Measurements from ENCODE around the gene DNAJC17.
A peak's percentile ranks its signal among the peaks of the same experiment; 100 is the strongest.

DNAJC17 gene

GRCh38 chr15:40743921-40744814 is 63.1 kb downstream of the DNAJC17 start:
- Histone ChIP-seq H3K9me3 (ENCODE audit: control insufficient read depth, low read depth, low read length) (no peaks in the 10 kb centered on the region), H3K4me1 (ENCODE audit: control insufficient read depth, low read depth, low read length) (peaks cover 15% of the 10 kb centered on the region), H3K36me3 (ENCODE audit: control insufficient read depth, low read depth, low read length) (peaks cover 3% of the 10 kb centered on the region), H3K27ac (ENCODE audit: low read length) (no peak overlapping the region), H3K9ac (ENCODE audit: low read length) (no peak overlapping the region), H3K27me3 (ENCODE audit: control insufficient read depth, insufficient read depth, low read length) (no peaks in the 10 kb centered on the region), H3K4me3 (ENCODE audit: low read length) (no peak overlapping the region)

- Histone ChIP-seq H3K9me3 (ENCODE audit: control insufficient read depth, low read depth, low read length) (no peaks in the 10 kb centered on the region), H3K4me3 (ENCODE audit: low read length) (no peak overlapping the region), H3K27me3 (ENCODE audit: control insufficient read depth, insufficient read depth, low read length) (no peaks in the 10 kb centered on the region), H3K27ac (ENCODE audit: low read length) (no peak overlapping the region), H3K4me1 (ENCODE audit: control insufficient read depth, low read depth, low read length) (peaks cover 22% of the 10 kb centered on the region), H3K9ac (ENCODE audit: low read length) (no peak overlapping the region), H3K36me3 (ENCODE audit: control insufficient read depth, low read depth, low read length) (peaks cover 3% of the 10 kb centered on the region)
Observed at GRCh38 chr15:40743485-40743901, 63.8 kb downstream of the DNAJC17 start.

GRCh38 chr15:40739854-40740253 is 67.4 kb downstream of the DNAJC17 start:
- H3K4me1 ChIP-seq (ENCODE audit: control insufficient read depth, low read depth, low read length) = peaks cover 29% of the 10 kb centered on the region
- peak overlapping the region; percentile 29 for H3K27ac ChIP-seq (ENCODE audit: low read length)
- H3K36me3 ChIP-seq (ENCODE audit: control insufficient read depth, low read depth, low read length) = peaks cover 31% of the 10 kb centered on the region

GRCh38 chr15:40739047-40739446 is 68.2 kb downstream of the DNAJC17 start:
- Histone ChIP-seq H3K9me3 (ENCODE audit: control insufficient read depth, low read depth, low read length) (no peaks in the 10 kb centered on the region), H3K27ac (ENCODE audit: low read length) (peak overlapping the region; percentile 29), H3K9ac (ENCODE audit: low read length) (no peak overlapping the region), H3K4me1 (ENCODE audit: control insufficient read depth, low read depth, low read length) (peaks cover 29% of the 10 kb centered on the region), H3K4me3 (ENCODE audit: low read length) (peak overlapping the region; percentile 38), H3K36me3 (ENCODE audit: control insufficient read depth, low read depth, low read length) (peaks cover 37% of the 10 kb centered on the region), H3K27me3 (ENCODE audit: control insufficient read depth, insufficient read depth, low read length) (no peaks in the 10 kb centered on the region)

More at GRCh38 chr15:40739854-40740253, 67.4 kb downstream of the DNAJC17 start:
- H3K9me3 ChIP-seq (ENCODE audit: control insufficient read depth, low read depth, low read length) = no peaks in the 10 kb centered on the region
- no peak overlapping the region for H3K9ac ChIP-seq (ENCODE audit: low read length)
- no peak overlapping the region for H3K4me3 ChIP-seq (ENCODE audit: low read length)
- H3K27me3 ChIP-seq (ENCODE audit: control insufficient read depth, insufficient read depth, low read length) = no peaks in the 10 kb centered on the region

GRCh38 chr15:40737048-40737447 is 70.2 kb downstream of the DNAJC17 start:
- H3K9ac ChIP-seq (ENCODE audit: low read length) = no peak overlapping the region
- no peak overlapping the region for H3K4me3 ChIP-seq (ENCODE audit: low read length)
- peaks cover 29% of the 10 kb centered on the region for H3K4me1 ChIP-seq (ENCODE audit: control insufficient read depth, low read depth, low read length)
- peaks cover 43% of the 10 kb centered on the region for H3K36me3 ChIP-seq (ENCODE audit: control insufficient read depth, low read depth, low read length)
- H3K27me3 ChIP-seq (ENCODE audit: control insufficient read depth, insufficient read depth, low read length) = no peaks in the 10 kb centered on the region
- H3K9me3 ChIP-seq (ENCODE audit: control insufficient read depth, low read depth, low read length) = no peaks in the 10 kb centered on the region
- H3K27ac ChIP-seq (ENCODE audit: low read length) = no peak overlapping the region

- peaks cover 48% of the 10 kb centered on the region for H3K36me3 ChIP-seq (ENCODE audit: control insufficient read depth, low read depth, low read length)
- H3K27ac ChIP-seq (ENCODE audit: low read length) = no peak overlapping the region
- peaks cover 29% of the 10 kb centered on the region for H3K4me1 ChIP-seq (ENCODE audit: control insufficient read depth, low read depth, low read length)
- H3K9ac ChIP-seq (ENCODE audit: low read length) = no peak overlapping the region
- H3K9me3 ChIP-seq (ENCODE audit: control insufficient read depth, low read depth, low read length) = no peaks in the 10 kb centered on the region
- H3K27me3 ChIP-seq (ENCODE audit: control insufficient read depth, insufficient read depth, low read length) = no peaks in the 10 kb centered on the region
- H3K4me3 ChIP-seq (ENCODE audit: low read length) = no peak overlapping the region
Observed at GRCh38 chr15:40736575-40736974, 70.7 kb downstream of the DNAJC17 start.

GRCh38 chr15:40731034-40731433 is 76.2 kb downstream of the DNAJC17 start:
- Histone ChIP-seq H3K9me3 (ENCODE audit: control insufficient read depth, low read depth, low read length) (no peaks in the 10 kb centered on the region), H3K9ac (ENCODE audit: low read length) (no peak overlapping the region), H3K36me3 (ENCODE audit: control insufficient read depth, low read depth, low read length) (peaks cover 51% of the 10 kb centered on the region), H3K4me1 (ENCODE audit: control insufficient read depth, low read depth, low read length) (no peaks in the 10 kb centered on the region), H3K27me3 (ENCODE audit: control insufficient read depth, insufficient read depth, low read length) (no peaks in the 10 kb centered on the region), H3K4me3 (ENCODE audit: low read length) (no peak overlapping the region), H3K27ac (ENCODE audit: low read length) (no peak overlapping the region)

GRCh38 chr15:40723919-40724318 is 83.4 kb downstream of the DNAJC17 start:
- no peak overlapping the region for H3K4me3 ChIP-seq (ENCODE audit: low read length)
- H3K4me1 ChIP-seq (ENCODE audit: control insufficient read depth, low read depth, low read length) = no peaks in the 10 kb centered on the region
- no peak overlapping the region for H3K27ac ChIP-seq (ENCODE audit: low read length)
- no peaks in the 10 kb centered on the region for H3K27me3 ChIP-seq (ENCODE audit: control insufficient read depth, insufficient read depth, low read length)
- H3K9me3 ChIP-seq (ENCODE audit: control insufficient read depth, low read depth, low read length) = no peaks in the 10 kb centered on the region
- peaks cover 52% of the 10 kb centered on the region for H3K36me3 ChIP-seq (ENCODE audit: control insufficient read depth, low read depth, low read length)
- H3K9ac ChIP-seq (ENCODE audit: low read length) = no peak overlapping the region

- H3K9ac ChIP-seq (ENCODE audit: low read length) = no peak overlapping the region
- no peaks in the 10 kb centered on the region for H3K4me1 ChIP-seq (ENCODE audit: control insufficient read depth, low read depth, low read length)
- H3K27ac ChIP-seq (ENCODE audit: low read length) = no peak overlapping the region
- H3K9me3 ChIP-seq (ENCODE audit: control insufficient read depth, low read depth, low read length) = no peaks in the 10 kb centered on the region
- H3K4me3 ChIP-seq (ENCODE audit: low read length) = no peak overlapping the region
- H3K36me3 ChIP-seq (ENCODE audit: control insufficient read depth, low read depth, low read length) = peaks cover 50% of the 10 kb centered on the region
- H3K27me3 ChIP-seq (ENCODE audit: control insufficient read depth, insufficient read depth, low read length) = no peaks in the 10 kb centered on the region
Observed at GRCh38 chr15:40722934-40723333, 84.3 kb downstream of the DNAJC17 start.

GRCh38 chr15:40722354-40722753 is 84.9 kb downstream of the DNAJC17 start:
- Histone ChIP-seq H3K36me3 (ENCODE audit: control insufficient read depth, low read depth, low read length) (peaks cover 56% of the 10 kb centered on the region), H3K4me1 (ENCODE audit: control insufficient read depth, low read depth, low read length) (no peaks in the 10 kb centered on the region), H3K27ac (ENCODE audit: low read length) (no peak overlapping the region), H3K4me3 (ENCODE audit: low read length) (no peak overlapping the region), H3K27me3 (ENCODE audit: control insufficient read depth, insufficient read depth, low read length) (no peaks in the 10 kb centered on the region), H3K9me3 (ENCODE audit: control insufficient read depth, low read depth, low read length) (no peaks in the 10 kb centered on the region), H3K9ac (ENCODE audit: low read length) (no peak overlapping the region)

- H3K4me1 ChIP-seq (ENCODE audit: control insufficient read depth, low read depth, low read length) = no peaks in the 10 kb centered on the region
- H3K27ac ChIP-seq (ENCODE audit: low read length) = no peak overlapping the region
- H3K4me3 ChIP-seq (ENCODE audit: low read length) = no peak overlapping the region
- peaks cover 56% of the 10 kb centered on the region for H3K36me3 ChIP-seq (ENCODE audit: control insufficient read depth, low read depth, low read length)
- H3K9me3 ChIP-seq (ENCODE audit: control insufficient read depth, low read depth, low read length) = no peaks in the 10 kb centered on the region
- no peak overlapping the region for H3K9ac ChIP-seq (ENCODE audit: low read length)
- no peaks in the 10 kb centered on the region for H3K27me3 ChIP-seq (ENCODE audit: control insufficient read depth, insufficient read depth, low read length)
Observed at GRCh38 chr15:40721701-40722100, 85.6 kb downstream of the DNAJC17 start.

- Histone ChIP-seq H3K4me3 (ENCODE audit: low read length) (no peak overlapping the region), H3K27me3 (ENCODE audit: control insufficient read depth, insufficient read depth, low read length) (no peaks in the 10 kb centered on the region), H3K36me3 (ENCODE audit: control insufficient read depth, low read depth, low read length) (peaks cover 52% of the 10 kb centered on the region), H3K9ac (ENCODE audit: low read length) (no peak overlapping the region), H3K27ac (ENCODE audit: low read length) (no peak overlapping the region), H3K4me1 (ENCODE audit: control insufficient read depth, low read depth, low read length) (no peaks in the 10 kb centered on the region), H3K9me3 (ENCODE audit: control insufficient read depth, low read depth, low read length) (no peaks in the 10 kb centered on the region)
Observed at GRCh38 chr15:40716165-40716564, 91.1 kb downstream of the DNAJC17 start.
